Caki2 (cell line): Measurements from ENCODE around the gene GIT1. TPM values are rescaled to one million over a fixed set of nuclear protein-coding genes. Genes with fewer than 3 reads are reported as not detected.

Source experiments
- DNase-seq: peaks from one replicate; pipeline ENCODE4 v3.0.0-alpha.2; 2015; ENCODE audit warnings: low read depth
- in situ Hi-C: cut with HindIII; loops from 2 replicates; pipeline ENCODE4 v1.10.0; 2016; ENCODE audit warnings: low sequenced_read_pairs, low pct_unique_long_range_greater_than_20kb, mixed read lengths
- total RNA-seq: library from RNA; depleted of rRNA; stranded (reverse); fragments of >200 nt; shearing (Covaris generic); gene quantifications from 2 replicates; pipeline ENCODE4 v1.2.3, GENCODE V29; 2014; ENCODE audit warnings: low replicate concordance

The GIT1 gene
- total RNA-seq, 1 experiment from 2014 or later: 55.9 TPM

- in situ Hi-C loops: no loop called here
- DNase-seq: no peak
Observed at GRCh38 chr17:29572691-29573557, 16.5 kb downstream of the GIT1 start.

- in situ Hi-C loops: no loop called here
- DNase-seq: no peak
Observed at GRCh38 chr17:29571883-29572681, 17.4 kb downstream of the GIT1 start.

GRCh38 chr17:29571486-29571882, 18.0 kb downstream of the GIT1 start:
- DNase-seq: no peak
- in situ Hi-C loops: no loop called here

- in situ Hi-C loops: no loop called here
- DNase-seq: no peak
Observed at GRCh38 chr17:29570521-29570920, 18.9 kb downstream of the GIT1 start.

- in situ Hi-C loops: no loop called here
- DNase-seq: no peak
Observed at GRCh38 chr17:29569245-29569950, 20.1 kb downstream of the GIT1 start.

- in situ Hi-C loops: no loop called here
- DNase-seq: peak; percentile 81
Observed at GRCh38 chr17:29568331-29569244, 20.9 kb downstream of the GIT1 start, which contains the start of gene TP53I13. Gene TP53I13 (plus strand): TSS chr17:29568701. CDS start chr17:29568759, 58 bp downstream.

- in situ Hi-C loops: no loop called here
- DNase-seq: peak; percentile 81
Observed at GRCh38 chr17:29567554-29568330, 21.7 kb downstream of the GIT1 start.

GRCh38 chr17:29567304-29567553, 22.2 kb downstream of the GIT1 start:
- in situ Hi-C loops: no loop called here
- no peak for DNase-seq

- in situ Hi-C loops: no loop called here
- peak; percentile 83 for DNase-seq
Observed at GRCh38 chr17:29566473-29567303, 22.8 kb downstream of the GIT1 start, which contains the start of gene ABHD15. Gene ABHD15 (minus strand): TSS chr17:29567037. CDS start chr17:29566966, 71 bp downstream.

GRCh38 chr17:29565643-29566472, 23.6 kb downstream of the GIT1 start:
- in situ Hi-C loops: no loop called here
- peak; percentile 69 for DNase-seq

GRCh38 chr17:29563816-29564215, 25.6 kb downstream of the GIT1 start:
- in situ Hi-C loops: no loop called here
- no peak for DNase-seq

- no peak for DNase-seq
- in situ Hi-C loops: no loop called here
Observed at GRCh38 chr17:29562615-29563014, 26.8 kb downstream of the GIT1 start.

GRCh38 chr17:29561554-29562517, 27.6 kb downstream of the GIT1 start:
- in situ Hi-C loops: no loop called here
- no peak for DNase-seq

GRCh38 chr17:29560316-29560715, 29.1 kb downstream of the GIT1 start:
- no peak for DNase-seq
- in situ Hi-C loops: no loop called here

GRCh38 chr17:29559640-29560039, 29.8 kb downstream of the GIT1 start:
- in situ Hi-C loops: no loop called here

More at GRCh38 chr17:29559640-29560039, 29.8 kb downstream of the GIT1 start:
- DNase-seq: no peak
